Medulla oblongata (tissue), 1 donor: ENCODE measurements around the gene SLN.

Experiments
- DNase-seq: peaks from one replicate; pipeline ENCODE4 v3.0.0-alpha.2; 2015; ENCODE audit errors: extremely low spot score

SLN gene

DNA sequence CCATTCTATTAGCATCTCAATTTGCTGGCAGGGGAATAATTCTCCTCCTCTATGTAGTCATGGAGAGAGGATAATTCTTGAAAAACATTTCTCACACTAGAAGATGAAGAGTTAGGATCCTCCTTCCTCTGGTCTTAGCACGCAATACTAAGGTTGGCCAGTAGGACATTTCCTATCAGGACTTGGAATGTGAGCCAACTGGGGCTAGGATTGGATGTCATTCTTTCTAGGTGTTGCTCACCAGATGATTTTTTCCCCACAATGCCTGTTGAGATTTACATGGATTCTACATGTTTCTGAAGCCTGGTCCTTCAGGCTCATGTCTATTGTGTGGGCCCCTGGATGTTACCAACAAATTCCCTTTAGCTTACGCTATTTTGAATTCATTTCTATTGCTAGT is 28.0 kb downstream of the SLN start:
- DNase-seq: no peak

GRCh38 chr11:107683061-107683460 is 28.8 kb downstream of the SLN start:
- no peak for DNase-seq

GRCh38 chr11:107682572-107682971 is 29.3 kb downstream of the SLN start:
- no peak for DNase-seq

GRCh38 chr11:107682171-107682570 is 29.7 kb downstream of the SLN start:
- no peak for DNase-seq

GRCh38 chr11:107679255-107680024 is 32.4 kb downstream of the SLN start:
- DNase-seq: no peak

DNA sequence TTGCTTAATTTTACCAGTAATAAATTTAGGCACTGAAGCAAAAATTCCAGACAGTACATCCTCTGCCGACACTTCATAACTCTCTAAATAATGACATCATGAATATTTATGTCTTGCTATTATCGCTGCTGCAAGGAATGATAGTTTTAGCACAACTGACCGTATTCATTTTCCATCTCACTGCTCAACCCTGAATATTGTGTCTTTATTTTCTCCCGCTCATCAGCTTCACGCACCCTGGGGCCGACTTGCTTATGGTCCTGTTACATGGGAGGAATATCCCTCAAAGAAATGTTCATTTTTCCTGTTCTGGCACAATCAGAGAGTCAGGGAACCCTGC is 33.3 kb downstream of the SLN start:
- DNase-seq: no peak

DNA sequence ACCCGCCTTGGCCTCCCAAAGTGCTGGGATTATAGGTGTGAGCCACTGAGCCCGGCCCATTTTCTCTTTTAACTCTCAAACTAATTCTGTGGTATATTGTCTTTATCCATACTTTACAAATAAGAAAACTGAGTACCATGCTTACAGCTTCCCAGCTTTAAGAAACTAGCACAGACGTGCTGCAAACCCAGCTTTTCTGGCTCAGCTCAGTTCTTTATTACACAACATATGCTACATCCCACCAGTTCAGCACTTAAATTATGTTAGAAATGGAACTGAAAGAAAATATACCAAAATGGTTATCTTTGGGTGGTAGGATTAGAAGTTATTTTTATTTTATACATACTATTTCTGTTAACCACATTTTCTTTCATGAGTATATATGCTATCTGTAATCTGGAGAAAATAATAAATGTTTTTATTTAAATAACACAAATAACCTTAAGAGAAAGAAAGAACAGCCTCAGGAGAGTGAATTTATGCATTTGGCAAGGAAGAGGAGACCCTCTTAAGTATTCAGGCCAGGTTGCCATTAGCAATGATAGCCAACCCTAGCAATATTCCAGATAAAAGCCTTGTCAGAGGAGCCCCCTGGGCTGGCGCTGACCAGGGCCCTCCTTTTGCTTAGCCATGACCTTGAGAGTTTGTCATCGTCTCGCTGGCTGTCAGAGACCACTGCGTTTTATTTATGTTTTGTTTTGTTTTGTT is 33.8 kb downstream of the SLN start:
- no peak for DNase-seq

DNA sequence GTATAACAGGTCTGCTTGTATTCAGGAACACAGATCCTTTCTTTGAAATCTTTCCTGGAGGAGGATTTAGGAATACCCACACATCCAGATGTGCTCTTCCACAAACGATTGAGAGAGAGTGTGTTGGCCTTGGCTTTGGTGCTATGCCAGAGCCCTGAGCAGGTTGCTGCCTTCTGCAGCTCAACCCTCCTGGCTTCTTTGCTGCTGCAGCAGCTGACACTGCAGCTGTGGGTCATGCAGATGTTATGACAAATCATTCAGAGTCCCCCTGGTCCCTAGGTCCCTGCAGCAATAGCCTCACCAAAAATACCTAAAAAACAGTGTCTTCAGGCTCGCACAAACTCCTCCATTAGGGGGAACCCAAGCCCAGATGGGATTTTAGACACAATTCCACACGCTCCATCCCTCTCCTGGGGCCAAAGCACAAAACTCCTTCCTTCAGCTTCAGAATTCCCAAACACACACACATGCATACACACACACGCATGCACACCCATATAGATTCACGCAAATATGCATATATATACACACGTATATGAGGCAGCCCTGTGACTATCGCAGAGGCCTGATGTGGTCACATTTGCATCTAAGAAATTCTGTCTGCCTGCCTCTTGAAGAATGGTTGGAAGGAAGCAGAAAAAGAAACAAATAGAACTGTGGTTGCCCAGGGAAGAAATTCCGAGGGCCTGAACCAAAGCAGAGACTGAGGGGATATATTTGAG is 35.4 kb downstream of the SLN start:
- DNase-seq: no peak

DNA sequence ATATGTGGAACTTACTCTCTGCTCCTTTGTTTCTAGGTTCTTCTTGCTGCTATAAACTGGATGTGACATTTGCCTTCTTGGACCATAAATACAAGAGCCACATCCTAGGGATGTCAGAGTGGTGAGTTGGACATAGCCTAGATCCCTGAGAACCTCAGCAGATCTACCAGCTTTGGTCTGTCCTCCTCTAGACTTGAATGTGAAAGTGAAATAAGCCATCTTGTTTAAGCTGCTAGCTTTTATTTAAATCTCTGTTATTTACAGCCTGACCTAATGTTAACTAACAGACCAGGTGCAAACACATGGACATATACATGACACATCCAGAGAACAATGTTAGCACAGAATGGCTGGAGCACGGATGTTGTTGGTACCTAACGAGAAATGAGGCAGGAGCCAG is 36.0 kb downstream of the SLN start:
- DNase-seq: no peak

GRCh38 chr11:107669893-107670601 is 41.8 kb downstream of the SLN start:
- no peak for DNase-seq

- DNase-seq: no peak
Measured at GRCh38 chr11:107669191-107669740, 42.6 kb downstream of the SLN start.

DNA sequence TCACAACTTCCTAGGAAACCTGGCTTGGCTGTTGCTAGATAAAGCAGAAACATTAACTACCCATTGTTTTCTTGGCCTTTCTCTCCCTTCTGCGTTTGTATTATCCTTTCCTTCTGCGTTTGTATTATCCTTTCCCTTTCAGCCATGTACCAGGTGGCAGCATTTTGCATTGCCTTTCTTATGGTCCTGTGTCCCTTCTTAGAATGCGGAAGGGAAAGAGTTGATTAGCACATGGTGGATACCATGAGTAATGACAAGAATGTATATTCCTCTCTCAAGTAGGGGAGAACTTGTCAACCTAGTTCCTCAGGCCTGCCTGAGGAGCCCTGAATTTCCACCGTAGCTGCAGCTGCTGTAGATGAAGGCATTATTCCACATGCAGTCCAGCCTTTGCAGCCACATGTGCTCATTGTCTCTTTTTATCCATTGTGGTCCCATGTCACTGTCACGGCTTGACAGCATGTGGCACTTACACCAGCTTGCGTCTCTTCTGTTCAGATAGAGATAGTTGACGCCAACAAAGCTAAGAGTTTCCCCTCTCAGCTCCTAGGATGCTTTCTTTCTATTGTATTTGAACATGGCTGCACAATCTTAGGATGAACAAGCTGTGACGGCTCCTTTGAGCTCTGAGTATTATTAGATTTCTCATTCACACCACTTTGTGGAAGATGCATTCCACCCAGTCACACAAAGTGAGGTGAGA is 44.8 kb downstream of the SLN start:
- DNase-seq: no peak

GRCh38 chr11:107665018-107665417 is 46.8 kb downstream of the SLN start:
- DNase-seq: no peak

DNA sequence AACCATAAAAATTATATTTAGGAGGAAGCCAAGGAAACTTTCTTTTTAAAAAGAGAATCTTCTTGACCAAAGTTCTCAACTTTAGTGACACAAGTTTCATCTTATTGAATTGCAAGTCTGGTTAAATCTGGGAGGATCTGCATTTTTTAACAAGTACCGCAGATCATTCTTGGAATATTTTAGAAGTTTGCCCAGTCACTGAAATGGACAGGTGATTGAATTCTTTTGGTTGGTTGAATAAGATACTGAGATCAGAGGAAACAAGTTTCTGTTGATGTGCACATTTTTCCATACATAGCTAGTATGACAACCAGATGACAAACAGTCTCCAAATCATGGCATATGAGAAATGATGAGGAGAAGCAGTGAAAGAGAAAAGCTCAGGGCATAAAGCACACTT is 50.2 kb downstream of the SLN start:
- DNase-seq: no peak

DNA sequence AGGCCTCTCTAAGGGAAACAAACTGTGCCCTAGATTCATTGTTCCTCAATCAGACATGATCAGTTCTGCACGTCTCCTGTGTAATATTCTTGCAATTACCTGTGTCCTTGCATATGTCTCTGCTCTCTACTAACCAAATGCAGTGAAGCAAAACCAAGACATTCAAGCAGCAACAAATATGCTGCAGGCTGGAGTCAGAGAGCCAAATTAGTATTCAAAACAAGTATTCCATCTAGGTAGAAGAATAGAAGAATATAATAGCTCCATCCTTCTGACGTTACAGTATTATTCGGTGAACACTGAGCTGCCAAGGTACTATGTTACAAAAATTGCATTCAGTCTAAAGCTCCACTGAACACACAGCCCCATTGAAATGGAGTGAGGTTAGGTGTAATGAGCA is 51.8 kb downstream of the SLN start:
- DNase-seq: no peak

- DNase-seq: no peak
Measured at GRCh38 chr11:107659310-107659709, 52.5 kb downstream of the SLN start.
